K562 (cell line): Measurements from ENCODE around the gene CCDC196.

Experiments
- CBFB ChIP-seq: sonication (generic); formaldehyde crosslinking; IDR thresholded peaks from 2 replicates; pipeline ENCODE4 v1.4.0; 2020; ENCODE audit warnings: mild to moderate bottlenecking, missing genetic modification reagents
- EP300 ChIP-seq: IDR thresholded peaks from 2 replicates; pipeline ENCODE4 v1.6.1; 2012; ENCODE audit warnings: low read length, improper control_type of control experiment
- MTF1 ChIP-seq: fragments of 250-450 bp; sonication (Bioruptor Pico); IDR thresholded peaks from 2 replicates; pipeline ENCODE4 v1.9.0; 2021; ENCODE audit warnings: moderate library complexity, mild to moderate bottlenecking, inconsistent platforms, borderline replicate concordance
- POLR2AphosphoS5 ChIP-seq: IDR thresholded peaks from 2 replicates; pipeline ENCODE4 v1.6.1; 2011; ENCODE audit warnings: mild to moderate bottlenecking, low read depth, low read length, moderate library complexity; ENCODE audit not compliant: control insufficient read depth, insufficient read depth
- ZNF76 ChIP-seq: fragments of 250-450 bp; sonication (Bioruptor Pico); IDR thresholded peaks from 2 replicates; pipeline ENCODE4 v1.4.0; 2020; ENCODE audit warnings: mild to moderate bottlenecking, moderate library complexity, borderline replicate concordance

GRCh38 chr14:66453469-66453868, 32.7 kb upstream of the CCDC196 start:
- TF ChIP-seq ZNF76 = no peak
- TF ChIP-seq MTF1 (CRISPR knock-in tag) = no peak
- no peak for TF ChIP-seq POLR2AphosphoS5
- TF ChIP-seq CBFB (CRISPR knock-in tag) = no peak
- no peak for TF ChIP-seq EP300
